SU-DHL-6 (cell line): ENCODE results near the gene MNT.
"Not testable (repeated sequence)": the region's sequence is repeated elsewhere in the genome, so short reads cannot be mapped to it uniquely, and the experiment has no call there.

Source experiments
- H2AFZ ChIP-seq: fragments of 200-600 bp; sonication (generic); 2 replicates; pipeline ENCODE4 v1.6.1; 2014; ENCODE audit warnings: low read depth, mild to moderate bottlenecking, moderate library complexity, mixed read lengths, antibody characterized with exemption, low read length; ENCODE audit not compliant: severe bottlenecking
- H3F3A ChIP-seq: fragments of 200-600 bp; shearing (Covaris generic); 2 replicates; pipeline ENCODE4 v1.6.0; 2016; ENCODE audit warnings: antibody characterized with exemption, mild to moderate bottlenecking; ENCODE audit not compliant: insufficient read depth
- H3K27ac ChIP-seq: fragments of 200-600 bp; sonication (generic); 2 replicates; pipeline ENCODE4 v1.5.1; 2016; ENCODE audit warnings: low read depth, mild to moderate bottlenecking, low read length, moderate library complexity, mixed read lengths
- H3K27me3 ChIP-seq: fragments of 200-600 bp; sonication (generic), shearing (Covaris generic); 2 replicates; pipeline ENCODE4 v1.6.0; 2014; ENCODE audit warnings: mild to moderate bottlenecking, low read length
- H3K36me3 ChIP-seq: fragments of 200-600 bp; sonication (generic); 2 replicates; pipeline ENCODE4 v1.6.1; 2014; ENCODE audit warnings: mild to moderate bottlenecking, low read length, mixed read lengths
- H3K4me2 ChIP-seq: fragments of 300-600, 200-600 bp; shearing (Covaris generic), sonication (generic); 2 replicates; pipeline ENCODE4 v1.6.0; 2014; ENCODE audit warnings: low read length, low read depth, mild to moderate bottlenecking; ENCODE audit not compliant: poor library complexity, severe bottlenecking
- H3K4me3 ChIP-seq: fragments of 200-600 bp; sonication (generic); 2 replicates; pipeline ENCODE4 v1.5.1; 2014; ENCODE audit warnings: antibody characterized with exemption, low read length, mild to moderate bottlenecking, mixed read lengths; ENCODE audit not compliant: insufficient read depth, poor library complexity, severe bottlenecking
- H3K79me2 ChIP-seq: fragments of 200-600 bp; sonication (generic); 2 replicates; pipeline ENCODE4 v1.6.1; 2014; ENCODE audit warnings: mild to moderate bottlenecking, low read length, moderate library complexity; ENCODE audit not compliant: insufficient read depth
- H3K9ac ChIP-seq: fragments of 200-600 bp; sonication (generic); 2 replicates; pipeline ENCODE4 v1.7.0; 2014; ENCODE audit warnings: mild to moderate bottlenecking, low read length
- H3K9me2 ChIP-seq: fragments of 200-600 bp; sonication (generic); replicated peaks from 2 replicates; pipeline ENCODE4 v1.6.1; 2014; ENCODE audit warnings: low read length; ENCODE audit not compliant: insufficient read depth
- H3K9me3 ChIP-seq: fragments of 200-600 bp; sonication (generic); 2 replicates; pipeline ENCODE4 v1.6.1; 2014; ENCODE audit warnings: low read length, mixed read lengths; ENCODE audit not compliant: insufficient read depth
- H4K20me1 ChIP-seq: fragments of 200-600 bp; sonication (generic); 2 replicates; pipeline ENCODE4 v1.6.1; 2014; ENCODE audit warnings: low read depth, mild to moderate bottlenecking, antibody characterized with exemption, low read length, moderate library complexity, mixed read lengths
- CTCF ChIP-seq: fragments of 200-600 bp; sonication (generic); IDR thresholded peaks from one replicate; pipeline ENCODE4 v1.5.1; 2017; ENCODE audit warnings: antibody characterized with exemption, mild to moderate bottlenecking, low read length, moderate library complexity; ENCODE audit not compliant: insufficient read depth, poor library complexity, severe bottlenecking
- EZH2phosphoT487 ChIP-seq: fragments of 200-600 bp; sonication (generic), shearing (Covaris generic); conservative IDR thresholded peaks from 2 replicates; pipeline ENCODE4 v1.6.1; 2018; ENCODE audit warnings: mild to moderate bottlenecking, antibody characterized with exemption, low read length, moderate library complexity, mixed read lengths

MNT gene

GRCh38 chr17:2440930-2441329, 40.1 kb upstream of the MNT start:
- no peaks in the 10 kb centered on the region for H3K9me2 ChIP-seq
- H3K79me2 ChIP-seq = no peaks in the 10 kb centered on the region
- no peak overlapping the region for H3K4me2 ChIP-seq
- no peaks in the 10 kb centered on the region for H3K9me3 ChIP-seq
- H2AFZ ChIP-seq = no peak overlapping the region
- no peaks in the 10 kb centered on the region for H3F3A ChIP-seq
- peaks cover 9% of the 10 kb centered on the region for H3K36me3 ChIP-seq
- no peak overlapping the region for H3K4me3 ChIP-seq
- no peaks in the 10 kb centered on the region for H4K20me1 ChIP-seq
- TF ChIP-seq EZH2phosphoT487 (no peak), CTCF (no peak)
- H3K9ac ChIP-seq = no peak overlapping the region
- H3K27ac ChIP-seq = no peak overlapping the region
- H3K27me3 ChIP-seq = no peaks in the 10 kb centered on the region

GRCh38 chr17:2439997-2440396, 39.1 kb upstream of the MNT start:
- H3K4me2 ChIP-seq, H3F3A ChIP-seq, H3K36me3 ChIP-seq, H3K27ac ChIP-seq, H3K9ac ChIP-seq, H2AFZ ChIP-seq, H3K27me3 ChIP-seq, H3K9me2 ChIP-seq, H4K20me1 ChIP-seq, H3K4me3 ChIP-seq, H3K79me2 ChIP-seq, H3K9me3 ChIP-seq: not testable (repeated sequence)

- Histone ChIP-seq H4K20me1 (no peaks in the 10 kb centered on the region), H3K27ac (no peak overlapping the region), H3F3A (no peaks in the 10 kb centered on the region), H3K27me3 (no peaks in the 10 kb centered on the region), H3K36me3 (peaks cover 8% of the 10 kb centered on the region), H3K9me3 (no peaks in the 10 kb centered on the region), H3K9me2 (no peaks in the 10 kb centered on the region), H3K4me3 (no peak overlapping the region), H2AFZ (no peak overlapping the region), H3K9ac (no peak overlapping the region), H3K4me2 (no peak overlapping the region), H3K79me2 (no peaks in the 10 kb centered on the region)
- TF ChIP-seq EZH2phosphoT487 (no peak), CTCF (no peak)
Measured at GRCh38 chr17:2438823-2439222, 38.0 kb upstream of the MNT start.

- no peaks in the 10 kb centered on the region for H3K9me2 ChIP-seq
- no peaks in the 10 kb centered on the region for H3F3A ChIP-seq
- H3K79me2 ChIP-seq = no peaks in the 10 kb centered on the region
- no peak overlapping the region for H3K4me2 ChIP-seq
- H4K20me1 ChIP-seq = no peaks in the 10 kb centered on the region
- no peak overlapping the region for H3K9ac ChIP-seq
- no peaks in the 10 kb centered on the region for H3K27me3 ChIP-seq
- no peak overlapping the region for H2AFZ ChIP-seq
- no peak overlapping the region for H3K27ac ChIP-seq
- TF ChIP-seq EZH2phosphoT487 (no peak), CTCF (no peak)
- H3K9me3 ChIP-seq = no peaks in the 10 kb centered on the region
- no peak overlapping the region for H3K4me3 ChIP-seq
- peaks cover 6% of the 10 kb centered on the region for H3K36me3 ChIP-seq
Measured at GRCh38 chr17:2436316-2436905, 35.6 kb upstream of the MNT start.
